RPMI7951 (cell line): ENCODE results near the gene RAB6C. TPM values are rescaled to one million over a fixed set of nuclear protein-coding genes. Genes with fewer than 3 reads are reported as not detected.
"Not testable (repeated sequence)": the region's sequence is repeated elsewhere in the genome, so short reads cannot be mapped to it uniquely, and the experiment has no call there.

ENCODE experiments used
- DNase-seq: peaks from one replicate; pipeline ENCODE4 v3.0.0-alpha.2; 2012; ENCODE audit warnings: low read depth
- total RNA-seq: library from RNA; depleted of rRNA; stranded (reverse); fragments of >200 nt; shearing (Covaris generic); gene quantifications from 2 replicates; pipeline ENCODE4 v1.2.3, GENCODE V29; 2014; rRNA removed

Gene RAB6C
- total RNA-seq, 1 experiment from 2014 or later: not detected

DNA sequence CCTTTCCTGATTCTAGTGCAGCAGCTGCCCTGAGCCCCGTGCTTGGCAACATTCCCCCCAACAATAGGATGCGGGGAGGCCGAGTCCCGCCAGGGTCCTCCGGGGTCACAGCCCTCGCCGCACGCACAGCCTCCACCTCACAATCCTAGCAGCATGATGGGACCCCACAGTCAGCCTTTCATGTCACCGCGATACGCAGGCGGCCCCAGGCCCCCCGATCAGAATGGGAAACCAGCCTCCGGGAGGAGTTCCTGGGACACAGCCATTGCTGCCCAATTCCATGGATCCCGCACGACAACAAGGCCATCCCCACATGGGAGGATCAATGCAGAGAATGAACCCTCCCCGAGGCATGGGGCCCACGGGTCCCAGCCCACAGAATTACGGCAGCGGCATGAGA lies 13.7 kb downstream of the RAB6C start:
- DNase-seq: not testable (repeated sequence)

DNA sequence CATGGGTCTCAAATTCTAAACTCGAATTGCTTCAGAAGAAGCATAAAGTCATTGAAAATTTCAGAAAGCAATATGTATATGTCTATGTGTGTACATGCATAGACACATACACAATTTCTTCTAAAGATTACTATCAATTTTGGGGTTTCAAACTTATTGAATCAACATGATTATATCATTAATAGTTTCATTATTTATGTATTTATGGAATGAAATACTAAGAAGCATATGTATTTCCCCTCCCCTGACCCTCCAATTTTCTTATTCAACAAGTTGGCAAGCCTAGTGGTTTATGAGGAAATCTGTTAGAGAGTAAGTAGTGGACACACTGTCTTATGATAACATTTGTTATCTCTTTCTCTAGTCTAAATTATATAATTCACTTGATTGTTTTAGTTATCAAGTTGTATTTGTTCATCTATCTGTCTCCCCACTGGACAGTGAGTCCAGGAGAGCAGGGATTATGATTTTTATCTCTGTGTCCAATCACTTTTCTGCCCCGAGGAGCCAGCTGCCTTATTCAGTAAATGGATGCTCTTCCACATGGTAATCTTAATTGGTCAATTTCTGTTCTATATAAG lies 17.3 kb downstream of the RAB6C start:
- DNase-seq: not testable (repeated sequence)

DNA sequence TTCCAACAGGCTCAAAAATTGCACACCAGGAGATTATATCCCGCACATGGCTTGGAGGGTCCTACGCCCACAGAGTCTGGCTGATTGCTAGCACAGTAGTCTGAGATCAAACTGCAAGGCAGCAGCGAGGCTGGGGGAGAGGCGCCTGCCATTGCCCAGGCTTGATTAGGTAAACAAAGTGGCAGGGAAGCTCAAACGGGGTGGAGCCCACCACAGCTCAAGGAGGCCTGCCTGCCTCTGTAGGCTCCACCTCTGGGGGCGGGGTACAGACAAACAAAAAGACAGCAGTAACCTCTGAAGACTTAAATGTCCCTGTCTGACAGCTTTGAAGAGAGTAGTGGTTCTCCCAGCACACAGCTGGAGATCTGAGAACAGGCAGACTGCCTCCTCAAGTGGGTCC lies 19.3 kb downstream of the RAB6C start:
- DNase-seq: not testable (repeated sequence)

DNA sequence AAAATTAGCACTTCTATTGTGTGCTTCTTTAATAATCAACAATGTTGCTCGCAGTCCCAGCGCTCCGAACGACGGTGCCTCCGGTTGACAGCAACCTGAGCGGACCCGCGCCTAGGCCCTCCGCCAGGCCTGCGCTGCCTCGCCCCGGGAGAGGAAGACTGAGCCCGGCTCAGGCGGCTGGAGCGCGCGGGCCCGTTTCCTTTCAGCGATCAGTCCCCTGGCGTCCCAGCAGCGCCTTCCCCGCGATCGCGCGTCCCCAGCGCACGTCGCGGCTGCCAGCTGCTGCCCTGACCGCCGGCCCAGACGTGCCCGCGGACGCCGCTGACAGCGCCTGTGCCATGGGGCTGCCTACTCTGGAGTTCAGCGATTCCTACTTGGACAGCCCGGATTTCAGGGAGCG lies 26.4 kb downstream of the RAB6C start:
- DNase-seq: not testable (repeated sequence)

DNA sequence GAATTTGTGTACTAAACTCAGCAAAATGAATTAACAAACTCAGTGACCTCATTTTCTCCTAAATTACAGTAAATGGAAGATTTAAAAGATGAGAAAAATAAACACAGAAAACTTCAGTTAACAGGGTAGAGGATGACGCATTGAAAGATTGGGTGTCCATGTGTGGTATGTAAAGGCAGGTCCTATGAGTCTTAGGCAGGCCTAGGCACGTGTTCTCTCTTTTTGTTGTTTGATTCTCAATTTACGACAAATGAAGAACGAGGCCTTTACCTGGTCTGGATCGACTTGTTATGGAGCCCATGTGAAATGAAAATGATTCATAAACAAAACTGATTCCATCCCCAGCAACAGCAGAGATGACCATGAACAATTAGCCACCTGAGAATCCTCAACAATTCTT lies 37.2 kb downstream of the RAB6C start:
- not testable (repeated sequence) for DNase-seq

DNA sequence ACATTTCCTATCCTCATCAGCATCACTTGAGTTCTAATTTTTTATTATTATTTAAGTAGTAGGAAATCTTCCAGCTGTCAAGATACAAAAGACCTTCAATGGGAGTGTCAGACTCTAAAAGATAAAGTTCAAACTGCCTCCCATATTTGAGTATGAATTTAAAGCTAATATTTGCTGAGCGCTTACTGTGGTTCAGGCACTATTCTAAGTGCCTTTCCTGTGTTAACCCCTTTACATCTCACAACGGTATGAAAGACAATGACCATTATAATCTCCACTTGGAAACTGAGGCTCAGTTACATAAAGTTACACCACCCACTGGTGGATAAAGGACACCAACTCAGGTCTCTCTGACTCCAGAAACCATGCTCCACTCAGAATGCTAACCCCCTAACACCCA lies 39.9 kb downstream of the RAB6C start:
- no peak for DNase-seq

DNA sequence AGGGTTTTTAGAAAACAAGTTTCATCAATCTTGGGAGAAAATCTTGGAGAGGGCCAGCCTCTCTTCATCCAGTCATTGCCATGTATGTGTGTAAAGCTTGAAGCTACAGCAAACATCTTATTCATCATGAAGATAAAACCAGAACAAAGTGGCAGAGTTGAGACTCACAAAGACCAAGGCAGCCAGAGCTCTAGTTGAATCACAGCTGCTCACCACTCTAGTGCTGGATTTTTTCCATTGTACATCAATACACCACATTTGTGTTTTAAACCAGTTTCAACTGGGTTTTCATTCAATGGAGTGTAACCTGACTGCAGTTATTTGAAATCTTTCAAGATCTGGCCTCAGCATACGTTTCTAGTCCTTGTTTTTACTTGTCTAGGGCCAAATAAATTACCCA lies 40.6 kb downstream of the RAB6C start:
- not testable (repeated sequence) for DNase-seq

DNA sequence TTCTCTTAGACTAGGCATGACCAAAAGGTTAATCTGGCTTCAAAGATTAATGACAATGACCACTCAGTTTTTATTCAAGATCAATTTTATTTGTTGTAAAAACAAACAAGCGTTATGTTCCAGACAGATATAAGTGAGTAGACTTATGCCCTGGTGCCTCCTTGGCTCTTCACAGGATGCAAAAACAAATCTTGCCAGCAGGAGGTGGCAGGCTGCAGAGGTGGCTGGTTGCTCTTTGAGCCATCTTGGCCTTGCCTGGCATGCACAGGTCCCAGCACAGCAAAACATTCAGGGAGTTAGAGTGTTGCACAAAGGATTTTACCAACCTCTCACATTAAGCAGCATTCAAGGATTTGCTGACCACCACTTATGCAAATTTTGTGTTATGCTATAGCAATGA lies 46.5 kb downstream of the RAB6C start:
- peak; percentile 7 for DNase-seq

Other genes starting within 250 kb of the RAB6C start
- gene POTEF, start 149.6 kb downstream of the RAB6C start, total RNA-seq: not detected in 2 replicates
- gene CCDC74B, start 165.4 kb downstream of the RAB6C start, total RNA-seq: 0.72 and 3.2 TPM in 2 replicates
- 31.4 and 35.2 TPM in 2 replicates for gene SMPD4, start 201.9 kb downstream of the RAB6C start, total RNA-seq
- gene MZT2B, start 202.6 kb downstream of the RAB6C start, total RNA-seq: 192 and 258 TPM in 2 replicates
- gene TUBA3E, start 218.8 kb downstream of the RAB6C start, total RNA-seq: not detected in 2 replicates